CD4-positive, alpha-beta T cell (primary cell): ENCODE results near the gene ZNF79. TPM values are rescaled to one million over a fixed set of nuclear protein-coding genes. Genes with fewer than 3 reads are reported as not detected.

Experiments
- ATAC-seq: fragments of 200-7000 bp; cut with Tn5 transposase; one replicate; pipeline ENCODE4 v1.10.0; 2022; ENCODE audit warnings: mild to moderate bottlenecking; ENCODE audit not compliant: poor library complexity
- CTCF ChIA-PET: fragments of 350-600 bp; sonication (Branson Sonifier 250); formaldehyde crosslinking; loops from one replicate; lab custom pipeline; 2021; ENCODE audit warnings: antibody characterized with exemption, inconsistent platforms; lab: Charles Lee
- POLR2A ChIA-PET: fragments of 350-600 bp; sonication (Branson Sonifier 250); formaldehyde crosslinking; loops from one replicate; lab custom pipeline; 2021; ENCODE audit warnings: antibody characterized with exemption, inconsistent platforms; lab: Charles Lee
- DNase-seq, 14 experiments: peaks; one replicate each; pipeline ENCODE4 v3.0.0-alpha.2; 2013 to 2020; ENCODE audit warnings: mixed read lengths in 2 of 14
- H3K27ac ChIP-seq, 2 donors: one replicate each; pipeline versions ENCODE4 v1.5.1 to v1.7.0; 2013; ENCODE audit warnings: low read length in 2 of 2, low read depth in 1 of 2, mild to moderate bottlenecking in 1 of 2
- H3K27me3 ChIP-seq, 2 experiments: 1 replicate in 1 of 2; 2 replicates in 1 of 2; pipeline versions ENCODE4 v1.6.1 to v1.7.0; 2013; ENCODE audit warnings: low read length in 2 of 2, control low read depth in 1 of 2, mild to moderate bottlenecking in 1 of 2, moderate library complexity in 1 of 2; ENCODE audit not compliant: insufficient read depth in 2 of 2, control insufficient read depth in 1 of 2
- H3K36me3 ChIP-seq: one replicate; pipeline ENCODE4 v1.6.1; 2013; ENCODE audit warnings: low read length, control low read depth; ENCODE audit not compliant: insufficient read depth
- H3K4me1 ChIP-seq: one replicate; pipeline ENCODE4 v1.6.1; 2013; ENCODE audit warnings: low read length, control low read depth; ENCODE audit not compliant: insufficient read depth
- H3K4me3 ChIP-seq: one replicate; pipeline ENCODE4 v1.5.1; 2013; ENCODE audit warnings: mild to moderate bottlenecking, low read length, moderate library complexity
- H3K9me3 ChIP-seq, 2 experiments: 1 replicate in 1 of 2; 2 replicates in 1 of 2; pipeline versions ENCODE4 v1.6.1 to v1.7.0; 2013; ENCODE audit warnings: low read length in 2 of 2, mild to moderate bottlenecking in 2 of 2, control low read depth in 1 of 2, moderate library complexity in 1 of 2; ENCODE audit not compliant: control insufficient read depth in 1 of 2, insufficient read depth in 1 of 2
- H3K27ac Mint-ChIP-seq: one replicate; pipeline ENCODE4 v1.8.0; 2020; ENCODE audit warnings: mixed read lengths
- H3K27me3 Mint-ChIP-seq: one replicate; pipeline ENCODE4 v1.8.0; 2021; ENCODE audit warnings: mixed read lengths
- H3K36me3 Mint-ChIP-seq: one replicate; pipeline ENCODE4 v1.8.0; 2021; ENCODE audit warnings: low read depth, mixed read lengths
- H3K4me1 Mint-ChIP-seq: one replicate; pipeline ENCODE4 v1.8.0; 2021; ENCODE audit warnings: low read depth, mixed read lengths
- H3K4me3 Mint-ChIP-seq: one replicate; pipeline ENCODE4 v1.8.0; 2020; ENCODE audit warnings: mild to moderate bottlenecking, mixed read lengths
- H3K9me3 Mint-ChIP-seq: one replicate; pipeline ENCODE4 v1.8.0; 2020; ENCODE audit warnings: mixed read lengths
- CTCF ChIP-seq: fragments of 200-600 bp; IDR thresholded peaks from one replicate; pipeline ENCODE4 v1.8.0; 2022; ENCODE audit warnings: antibody characterized with exemption, mild to moderate bottlenecking
- intact Hi-C, 2 experiments: fragments of 100-400 bp; cut with DNase I in 1 of 2; cut with micrococcal nuclease in 1 of 2; formaldehyde crosslinking; loops; one replicate each; pipeline versions ENCODE4 v1.15.1 to v1.9.0; 2023 to 2025; cut with DNase I, micrococcal nuclease
- total RNA-seq, 174 experiments: library from RNA in 2 of 174; stranded (reverse) in 2 of 174; gene quantifications; one replicate each; pipeline ENCODE4 v1.2.3 and lab custom pipeline; 2021 to 2026

The ZNF79 gene
- total RNA-seq, 2 experiments from 2014 or later: 4.3 to 4.9 TPM

GRCh38 chr9:127491516-127491915 is 67.3 kb downstream of the ZNF79 start:
- no peak overlapping the region for H3K4me3 ChIP-seq
- no peaks in the 10 kb centered on the region for H3K9me3 Mint-ChIP-seq
- H3K27me3 ChIP-seq: no peaks in the 10 kb centered on the region
- POLR2A ChIA-PET: no interaction called here
- no peaks in the 10 kb centered on the region for H3K27me3 Mint-ChIP-seq
- peaks cover 2% of the 10 kb centered on the region for H3K4me1 ChIP-seq
- no peak overlapping the region for H3K4me3 Mint-ChIP-seq
- no peak overlapping the region for H3K27ac ChIP-seq
- no peaks in the 10 kb centered on the region for H3K4me1 Mint-ChIP-seq
- ATAC-seq (no peak), DNase-seq (no peak)
- intact Hi-C loops: no loop called here
- peaks cover 49% of the 10 kb centered on the region for H3K36me3 ChIP-seq
- no peak overlapping the region for H3K27ac Mint-ChIP-seq
- CTCF ChIA-PET: no interaction called here
- TF ChIP-seq CTCF: no peak
- H3K36me3 Mint-ChIP-seq: peaks cover 43% of the 10 kb centered on the region
- no peaks in the 10 kb centered on the region for H3K9me3 ChIP-seq

- no peaks in the 10 kb centered on the region for H3K27me3 ChIP-seq
- TF ChIP-seq CTCF: no peak
- H3K27ac ChIP-seq: no peak overlapping the region
- H3K4me3 Mint-ChIP-seq: no peak overlapping the region
- no peak overlapping the region for H3K27ac Mint-ChIP-seq
- no peaks in the 10 kb centered on the region for H3K27me3 Mint-ChIP-seq
- H3K9me3 Mint-ChIP-seq: no peaks in the 10 kb centered on the region
- H3K9me3 ChIP-seq: no peaks in the 10 kb centered on the region
- POLR2A ChIA-PET: no interaction called here
- H3K36me3 ChIP-seq: peaks cover 53% of the 10 kb centered on the region
- ATAC-seq (no peak), DNase-seq (no peak)
- CTCF ChIA-PET: no interaction called here
- H3K4me1 ChIP-seq: peaks cover 2% of the 10 kb centered on the region
- no peaks in the 10 kb centered on the region for H3K4me1 Mint-ChIP-seq
- intact Hi-C loops: no loop called here
- no peak overlapping the region for H3K4me3 ChIP-seq
- H3K36me3 Mint-ChIP-seq: peaks cover 41% of the 10 kb centered on the region
Measured at GRCh38 chr9:127492616-127493015, 68.4 kb downstream of the ZNF79 start.

- H3K27ac ChIP-seq: no peak overlapping the region
- peaks cover 52% of the 10 kb centered on the region for H3K36me3 ChIP-seq
- Mint-ChIP-seq H3K9me3 (no peaks in the 10 kb centered on the region), H3K27me3 (no peaks in the 10 kb centered on the region), H3K4me1 (no peaks in the 10 kb centered on the region), H3K36me3 (peaks cover 39% of the 10 kb centered on the region), H3K4me3 (no peak overlapping the region), H3K27ac (no peak overlapping the region)
- H3K27me3 ChIP-seq: no peaks in the 10 kb centered on the region
- CTCF ChIA-PET: no interaction called here
- DNase-seq (no peak), ATAC-seq (no peak)
- intact Hi-C loops: no loop called here
- peaks cover 2% of the 10 kb centered on the region for H3K4me1 ChIP-seq
- POLR2A ChIA-PET: no interaction called here
- no peaks in the 10 kb centered on the region for H3K9me3 ChIP-seq
- TF ChIP-seq CTCF: no peak
- H3K4me3 ChIP-seq: no peak overlapping the region
Measured at GRCh38 chr9:127493592-127494303, 69.6 kb downstream of the ZNF79 start.
